ENCODE measurements around the gene NHLRC3. TPM values are rescaled to one million over a fixed set of nuclear protein-coding genes. Genes with fewer than 3 reads are reported as not detected.

NHLRC3 gene
- total RNA-seq, 8 experiments from 2014 or later = 14.4 to 35.4 (median 20.2) TPM

DNA sequence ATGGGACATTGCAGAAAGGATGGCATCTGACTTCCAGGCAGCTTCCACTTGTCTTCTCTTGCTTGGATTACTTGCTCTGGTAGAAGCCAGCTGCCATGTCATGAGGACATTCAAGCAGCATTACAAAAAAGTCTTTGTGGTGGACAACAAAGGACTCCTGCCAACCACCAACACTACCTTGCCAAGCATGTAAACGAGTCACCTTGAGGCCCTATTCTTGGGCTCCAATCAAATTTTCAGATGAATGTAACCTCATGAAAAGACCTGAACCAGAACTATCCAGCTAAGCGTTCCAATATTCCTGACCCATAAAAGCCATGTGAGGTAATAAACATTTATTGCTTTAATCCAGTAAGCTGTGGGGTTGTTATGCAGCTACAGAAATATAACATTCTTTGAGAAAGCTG is 12.8 kb upstream of the NHLRC3 start:
- WGBS, 10 experiments = 0 to 100% (median 73%) methylated on average over 1 to 2 of the region's 2 CpGs; no CpG with 5 or more reads in 2 of the 10 experiments
- Histone ChIP-seq H3K27ac (no peak overlapping the region), H3K4me3 (no peak overlapping the region), H3K4me1 (replicated peaks in 1 of 2) (no peaks in the 10 kb centered on the region)
- in situ Hi-C loops (cut with MboI; ENCODE audit: low pct_unique_long_range_greater_than_20kb in 2 of 9, low sequenced_read_pairs in 9 of 9, unreplicated experiment in 9 of 9) = loop anchor here in 2 of 9 experiments (25.0 kb wide), 1 partner anchor 587 kb away; the partner anchor contains the start of gene LHFPL6 (in 2 of the 2)
- no peak for ATAC-seq (replicated peaks in 6 of 8)

DNA sequence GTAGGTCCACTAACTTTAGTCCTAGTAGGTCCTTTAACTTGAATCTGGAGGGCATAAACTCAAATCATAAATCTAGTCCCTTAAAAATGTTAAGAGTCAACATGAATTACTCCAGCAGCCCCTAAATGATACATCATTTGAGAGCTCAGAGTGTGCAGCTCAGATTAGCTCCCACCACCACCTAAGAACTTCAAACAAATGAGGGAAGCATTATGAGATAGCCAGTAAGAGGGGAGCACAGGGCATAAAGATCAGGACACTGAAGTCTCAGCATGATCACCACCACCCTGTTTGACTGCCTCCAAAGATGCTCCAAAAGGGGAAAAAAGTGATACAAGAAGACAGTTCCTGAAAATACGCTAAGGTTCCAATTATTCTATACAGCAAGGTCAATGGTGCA is 6.1 kb upstream of the NHLRC3 start:
- 100% methylated on average over 1 of the region's 1 CpG; no CpG with 5 or more reads in 4 of the 10 experiments for WGBS, 10 experiments
- Histone ChIP-seq H3K4me3 (no peak overlapping the region), H3K4me1 (replicated peaks in 1 of 2) (peaks cover 14 to 19% of the 10 kb centered on the region in 2 donors), H3K27ac (no peak overlapping the region)
- ATAC-seq (replicated peaks in 6 of 8) = no peak
- in situ Hi-C loops (cut with MboI; ENCODE audit: low pct_unique_long_range_greater_than_20kb in 2 of 9, low sequenced_read_pairs in 9 of 9, unreplicated experiment in 9 of 9) = loop anchor here in 2 of 9 experiments (25.0 kb wide), 1 partner anchor 580 kb away; the partner anchor contains the start of gene LHFPL6 (in 2 of the 2)

DNA sequence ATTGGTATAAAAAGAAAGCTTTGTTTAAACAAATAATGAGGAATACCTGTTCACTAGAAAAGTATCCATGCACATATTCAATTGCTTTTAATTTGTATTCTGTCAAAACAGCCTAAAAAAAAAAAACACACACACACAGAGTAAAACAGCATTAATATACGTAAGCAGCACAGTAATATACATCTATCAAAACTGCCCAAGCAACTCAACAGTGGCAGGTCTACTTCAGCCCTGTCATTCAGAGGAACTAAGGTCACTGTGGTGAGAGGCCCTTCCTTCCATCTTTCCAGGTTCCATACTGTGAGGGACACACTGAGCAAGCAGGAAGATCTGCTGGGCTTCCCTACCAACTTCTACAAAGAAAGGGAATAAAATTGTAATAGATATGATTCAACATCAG is 4.2 kb upstream of the NHLRC3 start:
- WGBS, 10 experiments = 88 to 100% (median 100%) methylated on average over 1 of the region's 1 CpG; no CpG with 5 or more reads in 1 of the 10 experiments
- no peak for ATAC-seq (replicated peaks in 6 of 8)
- Histone ChIP-seq H3K4me1 (replicated peaks in 1 of 2) (peaks cover 14 to 20% of the 10 kb centered on the region in 2 donors), H3K27ac (no peak overlapping the region), H3K4me3 (no peak overlapping the region)
- in situ Hi-C loops (cut with MboI; ENCODE audit: low pct_unique_long_range_greater_than_20kb in 2 of 9, low sequenced_read_pairs in 9 of 9, unreplicated experiment in 9 of 9) = loop anchor here in 2 of 9 experiments (25.0 kb wide), 1 partner anchor 578 kb away; the partner anchor contains the start of gene LHFPL6 (in 2 of the 2)

DNA sequence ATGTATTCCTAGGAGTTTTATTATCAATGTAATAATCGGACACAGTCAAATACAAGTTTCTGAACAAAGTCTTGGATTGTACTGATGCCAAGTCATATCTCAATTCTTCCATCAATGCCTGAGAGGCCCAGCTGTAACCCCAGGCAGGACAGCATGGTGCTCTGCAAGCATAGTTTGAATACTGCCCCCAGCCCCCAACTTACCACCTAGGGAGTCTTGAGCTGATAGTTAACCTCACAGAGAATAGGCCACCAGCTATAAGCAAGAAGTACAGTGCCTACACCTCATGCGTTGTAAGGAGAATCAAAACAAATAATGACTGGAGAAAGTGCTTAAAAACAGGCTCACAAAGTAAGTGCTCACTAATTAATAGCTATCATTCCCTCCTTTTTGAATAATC is 3.1 kb upstream of the NHLRC3 start:
- in situ Hi-C loops (cut with MboI; ENCODE audit: low pct_unique_long_range_greater_than_20kb in 2 of 9, low sequenced_read_pairs in 9 of 9, unreplicated experiment in 9 of 9) = loop anchor here in 2 of 9 experiments (25.0 kb wide), 1 partner anchor 577 kb away; the partner anchor contains the start of gene LHFPL6 (in 2 of the 2)
- WGBS, 10 experiments = 0 to 66% (median 37%) methylated on average over 1 to 2 of the region's 2 CpGs; no CpG with 5 or more reads in 4 of the 10 experiments
- H3K27ac ChIP-seq = no peak overlapping the region
- peak overlapping the region; percentile 48 to 94 (median 57) for H3K4me3 ChIP-seq
- no peak for ATAC-seq (replicated peaks in 6 of 8)
- H3K4me1 ChIP-seq (replicated peaks in 1 of 2) = peaks cover 20 to 25% of the 10 kb centered on the region in 2 donors

DNA sequence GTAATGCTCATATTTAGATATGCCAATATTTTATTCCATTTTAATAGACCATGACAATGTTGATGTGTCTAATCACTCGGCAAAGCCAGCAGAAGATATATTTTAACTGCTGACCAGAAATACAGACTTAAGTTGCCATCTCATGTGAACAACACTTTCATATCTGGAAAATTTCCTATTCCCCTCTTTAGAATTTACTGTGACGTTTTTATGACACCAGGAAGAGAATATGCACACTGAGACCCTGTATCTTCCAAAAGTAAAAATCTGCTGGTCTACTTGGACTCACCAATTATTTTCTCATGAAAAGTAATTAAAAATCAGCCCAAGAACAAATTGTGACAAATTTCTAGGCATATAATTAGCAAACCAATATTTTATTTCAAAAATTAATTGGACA is 2.5 kb upstream of the NHLRC3 start:
- in situ Hi-C loops (cut with MboI; ENCODE audit: low pct_unique_long_range_greater_than_20kb in 2 of 9, low sequenced_read_pairs in 9 of 9, unreplicated experiment in 9 of 9) = loop anchor here in 2 of 9 experiments (25.0 kb wide), 1 partner anchor 577 kb away; the partner anchor contains the start of gene LHFPL6 (in 2 of the 2)
- no peak overlapping the region for H3K27ac ChIP-seq
- no peak for ATAC-seq (replicated peaks in 6 of 8)
- WGBS, 10 experiments = 0 to 40% (median 2%) methylated on average over 1 to 2 of the region's 2 CpGs
- peak overlapping the region; percentile 48 to 94 (median 57) for H3K4me3 ChIP-seq
- peaks cover 20 to 28% of the 10 kb centered on the region in 2 donors for H3K4me1 ChIP-seq (replicated peaks in 1 of 2)

DNA sequence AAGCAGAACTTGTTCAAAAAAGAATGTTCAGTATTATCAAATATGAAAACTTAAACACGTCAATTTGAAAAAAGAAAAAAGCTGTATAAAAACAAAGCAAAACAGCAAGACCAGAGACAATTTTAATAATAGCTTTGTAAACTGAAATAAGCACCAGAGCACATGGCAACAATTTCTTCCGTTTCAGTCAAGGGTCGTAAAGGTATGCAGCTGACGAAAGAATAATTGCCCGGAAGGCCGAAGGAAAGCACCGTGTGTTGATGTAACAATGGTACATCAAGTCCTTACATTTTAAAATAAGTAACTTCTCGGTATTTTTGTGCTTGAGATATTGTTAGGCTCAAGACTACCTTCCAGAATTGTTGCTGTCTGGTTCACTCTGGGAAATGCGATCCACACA is 2.0 kb upstream of the NHLRC3 start:
- ATAC-seq (replicated peaks in 6 of 8) = no peak
- Histone ChIP-seq H3K27ac (no peak overlapping the region), H3K4me1 (replicated peaks in 1 of 2) (peaks cover 20 to 28% of the 10 kb centered on the region in 2 donors), H3K4me3 (peak overlapping the region; percentile 48 to 94 (median 57))
- 0 to 6% (median 0%) methylated on average over 2 to 9 of the region's 9 CpGs for WGBS, 10 experiments
- in situ Hi-C loops (cut with MboI; ENCODE audit: low pct_unique_long_range_greater_than_20kb in 2 of 9, low sequenced_read_pairs in 9 of 9, unreplicated experiment in 9 of 9) = loop anchor here in 2 of 9 experiments (25.0 kb wide), 1 partner anchor 576 kb away; the partner anchor contains the start of gene LHFPL6 (in 2 of the 2)

DNA sequence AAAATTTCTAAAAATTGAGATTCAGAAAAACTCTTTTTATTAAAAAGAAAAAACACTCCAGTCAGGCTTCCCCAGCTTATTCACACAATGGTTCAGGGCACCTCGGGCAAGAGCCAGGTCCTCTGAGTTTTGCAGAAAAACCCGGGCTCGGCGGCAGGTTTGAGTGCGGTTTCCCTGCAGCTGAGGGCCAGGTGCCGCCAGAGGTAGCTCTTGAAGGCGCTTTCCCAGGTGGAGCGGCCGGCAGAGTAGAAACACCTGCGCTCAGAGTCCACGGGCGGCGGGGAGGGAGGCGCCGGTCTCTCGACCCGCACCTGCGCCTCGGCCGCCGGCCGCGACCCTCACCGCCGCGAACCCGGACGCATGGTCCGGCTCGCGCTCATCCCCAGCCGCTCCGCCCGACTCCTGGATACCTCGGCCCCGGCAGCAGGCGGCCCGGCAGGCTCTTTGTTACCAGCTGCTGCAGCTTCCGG is 811 bp upstream of the NHLRC3 start:
- ATAC-seq (replicated peaks in 6 of 8) = peak in 3 of 8 experiments; percentile 1 to 16 (median 1)
- in situ Hi-C loops (cut with MboI; ENCODE audit: low pct_unique_long_range_greater_than_20kb in 2 of 9, low sequenced_read_pairs in 9 of 9, unreplicated experiment in 9 of 9) = loop anchor here in 2 of 9 experiments (25.0 kb wide), 1 partner anchor 575 kb away; the partner anchor contains the start of gene LHFPL6 (in 2 of the 2)
- H3K4me3 ChIP-seq = peak overlapping the region; percentile 48 to 94 (median 57)
- peak overlapping the region; percentile 98 to 99 for H3K27ac ChIP-seq
- WGBS, 10 experiments = 0 to 6% (median 0%) methylated on average over 1 to 11 of the region's 39 CpGs; no CpG with 5 or more reads in 3 of the 10 experiments
- peaks cover 20 to 28% of the 10 kb centered on the region in 2 donors for H3K4me1 ChIP-seq (replicated peaks in 1 of 2)

DNA sequence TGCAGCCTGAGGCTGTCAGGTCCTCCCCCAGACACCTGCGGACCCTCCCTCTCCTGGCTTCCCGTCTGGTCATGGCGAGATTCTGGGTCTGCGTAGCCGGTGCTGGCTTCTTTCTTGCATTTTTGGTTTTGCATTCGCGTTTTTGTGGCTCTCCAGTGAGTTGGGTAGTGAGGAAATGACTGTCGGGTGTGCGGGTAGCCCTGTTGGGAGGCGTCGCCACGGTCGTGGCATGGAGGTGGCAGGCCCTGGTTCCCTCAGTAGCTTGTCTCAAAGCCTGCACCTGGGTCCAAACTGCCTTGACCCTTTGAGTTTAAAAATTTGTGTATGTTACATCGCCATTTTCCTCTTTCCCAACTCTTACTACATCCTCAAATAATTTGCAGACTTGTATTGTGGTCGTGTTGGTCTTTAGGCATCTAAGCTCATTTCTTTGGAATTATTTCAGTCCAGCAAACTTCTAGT is 344 bp downstream of the NHLRC3 start:
- Histone ChIP-seq H3K4me1 (replicated peaks in 1 of 2) (peaks cover 20 to 28% of the 10 kb centered on the region in 2 donors), H3K27ac (peak overlapping the region; percentile 98 to 99), H3K4me3 (peak overlapping the region; percentile 48 to 94 (median 57))
- peak; percentile 3 to 18 (median 8) for ATAC-seq (replicated peaks in 6 of 8)
- in situ Hi-C loops (cut with MboI; ENCODE audit: low pct_unique_long_range_greater_than_20kb in 2 of 9, low sequenced_read_pairs in 9 of 9, unreplicated experiment in 9 of 9) = loop anchor here in 2 of 9 experiments (25.0 kb wide), 1 partner anchor 574 kb away; the partner anchor contains the start of gene LHFPL6 (in 2 of the 2)
- 0 to 10% (median 0%) methylated on average over 2 to 7 of the region's 15 CpGs; no CpG with 5 or more reads in 3 of the 10 experiments for WGBS, 10 experiments

DNA sequence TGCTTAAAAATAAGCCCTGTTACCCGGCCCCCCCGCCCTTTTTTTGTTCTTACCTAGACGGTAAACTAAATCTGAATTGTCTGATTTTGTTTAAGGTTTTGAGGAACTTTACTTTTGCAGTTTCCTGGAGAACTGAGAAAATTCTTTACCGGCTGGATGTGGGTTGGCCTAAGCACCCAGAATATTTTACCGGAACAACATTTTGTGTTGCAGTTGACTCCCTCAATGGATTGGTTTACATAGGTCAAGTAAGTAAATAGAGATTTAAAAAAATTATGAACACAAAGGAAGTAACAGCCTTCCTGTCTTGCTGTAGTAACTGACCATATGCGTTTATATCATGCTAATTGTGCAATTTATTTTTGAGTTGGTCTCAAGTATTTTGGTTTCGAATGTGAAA is 785 bp downstream of the NHLRC3 start:
- WGBS, 10 experiments = 14 to 83% (median 41%) methylated on average over 1 to 6 of the region's 7 CpGs
- H3K27ac ChIP-seq = peak overlapping the region in 1 of 2 donors; percentile 99
- no peak for ATAC-seq (replicated peaks in 6 of 8)
- H3K4me1 ChIP-seq (replicated peaks in 1 of 2) = peaks cover 20 to 28% of the 10 kb centered on the region in 2 donors
- in situ Hi-C loops (cut with MboI; ENCODE audit: low pct_unique_long_range_greater_than_20kb in 2 of 9, low sequenced_read_pairs in 9 of 9, unreplicated experiment in 9 of 9) = loop anchor here in 2 of 9 experiments (25.0 kb wide), 1 partner anchor 573 kb away; the partner anchor contains the start of gene LHFPL6 (in 2 of the 2)
- H3K4me3 ChIP-seq = peak overlapping the region; percentile 48 to 94 (median 57)

DNA sequence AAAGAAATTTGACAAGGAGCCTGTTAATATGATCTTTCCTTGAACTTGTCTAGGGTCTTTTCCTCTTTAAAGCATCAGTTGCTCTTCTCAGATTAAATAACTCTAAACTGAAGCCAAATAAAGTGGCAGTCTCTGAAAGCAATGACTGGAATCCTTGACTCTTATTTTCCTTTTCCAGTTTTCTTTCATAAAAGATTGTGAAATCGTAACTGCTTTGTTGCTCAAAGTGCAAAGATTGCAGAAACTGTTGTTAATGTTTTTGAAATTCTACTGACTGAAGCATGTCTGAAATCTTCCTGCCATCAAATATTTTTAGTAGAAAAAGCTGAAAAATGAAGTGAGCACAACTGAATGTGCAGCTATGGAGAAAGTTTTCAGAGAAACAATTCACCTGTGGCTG is 1.9 kb downstream of the NHLRC3 start:
- in situ Hi-C loops (cut with MboI; ENCODE audit: low pct_unique_long_range_greater_than_20kb in 2 of 9, low sequenced_read_pairs in 9 of 9, unreplicated experiment in 9 of 9) = loop anchor here in 3 of 9 experiments (10.0 to 25.0 kb wide), 2 partner anchors 572 to 575 kb away; partner anchors contain the start of gene LHFPL6 (in 2 of the 3)

DNA sequence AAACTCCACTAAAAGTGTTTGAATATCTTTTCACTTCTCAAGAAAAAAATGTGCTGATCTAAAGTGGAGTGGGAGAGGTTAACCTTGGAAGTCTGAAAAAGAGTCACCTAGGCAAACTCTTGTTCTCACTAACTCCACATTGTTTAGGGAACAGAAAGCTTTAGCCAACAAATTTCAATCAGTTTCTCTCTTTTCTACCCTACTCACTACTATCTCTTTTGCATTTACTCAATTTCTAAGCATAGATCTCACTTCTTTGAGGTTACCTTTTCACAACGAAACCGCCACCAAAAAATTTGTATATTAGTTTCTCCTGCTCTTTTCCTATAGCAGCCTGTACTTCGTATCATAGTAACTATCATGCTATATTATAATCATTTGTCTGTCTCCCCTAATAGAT is 6.3 kb downstream of the NHLRC3 start:
- Histone ChIP-seq H3K4me1 (replicated peaks in 1 of 2) (peaks cover 2 to 4% of the 10 kb centered on the region in 2 donors), H3K27ac (no peak overlapping the region), H3K4me3 (no peak overlapping the region)
- no peak for ATAC-seq (replicated peaks in 6 of 8)
- 87 to 100% (median 99%) methylated on average over 1 to 3 of the region's 3 CpGs for WGBS, 10 experiments
- in situ Hi-C loops (cut with MboI; ENCODE audit: low pct_unique_long_range_greater_than_20kb in 2 of 9, low sequenced_read_pairs in 9 of 9, unreplicated experiment in 9 of 9) = loop anchor here in 3 of 9 experiments (10.0 to 25.0 kb wide), 2 partner anchors 568 to 570 kb away; partner anchors contain the start of gene LHFPL6 (in 2 of the 3)

More for the DNA sequence above, 1.9 kb downstream of the NHLRC3 start:
- Histone ChIP-seq H3K27ac (no peak overlapping the region), H3K4me1 (replicated peaks in 1 of 2) (peaks cover 9 to 16% of the 10 kb centered on the region in 2 donors), H3K4me3 (no peak overlapping the region)
- ATAC-seq (replicated peaks in 6 of 8) = no peak
- WGBS, 10 experiments = 0 to 90% (median 73%) methylated on average over 1 of the region's 1 CpG; no CpG with 5 or more reads in 4 of the 10 experiments

DNA sequence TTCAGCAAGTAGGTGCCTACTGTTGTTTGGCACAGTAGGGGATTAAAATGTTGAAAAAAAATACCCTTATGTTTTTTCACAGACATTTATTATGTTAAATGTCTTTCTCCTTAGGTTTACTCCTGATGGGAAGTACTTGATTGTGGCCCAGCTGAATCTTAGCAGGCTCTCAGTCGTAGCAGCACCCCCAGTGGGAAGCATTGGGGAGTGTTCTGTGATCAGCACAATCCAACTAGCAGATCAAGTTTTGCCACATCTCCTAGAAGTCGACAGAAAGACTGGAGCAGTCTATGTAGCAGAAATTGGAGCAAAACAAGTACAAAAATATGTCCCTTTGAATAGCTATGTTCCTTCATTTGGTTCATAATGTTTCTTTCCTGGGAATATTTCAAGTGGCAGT is 9.3 kb downstream of the NHLRC3 start:
- 0 to 40% (median 25%) methylated on average over 1 to 2 of the region's 2 CpGs; no CpG with 5 or more reads in 3 of the 10 experiments for WGBS, 10 experiments
- in situ Hi-C loops (cut with MboI; ENCODE audit: low pct_unique_long_range_greater_than_20kb in 2 of 9, low sequenced_read_pairs in 9 of 9, unreplicated experiment in 9 of 9) = loop anchor here in 3 of 9 experiments (10.0 to 25.0 kb wide), 2 partner anchors 565 to 567 kb away; partner anchors contain the start of gene LHFPL6 (in 2 of the 3)

DNA sequence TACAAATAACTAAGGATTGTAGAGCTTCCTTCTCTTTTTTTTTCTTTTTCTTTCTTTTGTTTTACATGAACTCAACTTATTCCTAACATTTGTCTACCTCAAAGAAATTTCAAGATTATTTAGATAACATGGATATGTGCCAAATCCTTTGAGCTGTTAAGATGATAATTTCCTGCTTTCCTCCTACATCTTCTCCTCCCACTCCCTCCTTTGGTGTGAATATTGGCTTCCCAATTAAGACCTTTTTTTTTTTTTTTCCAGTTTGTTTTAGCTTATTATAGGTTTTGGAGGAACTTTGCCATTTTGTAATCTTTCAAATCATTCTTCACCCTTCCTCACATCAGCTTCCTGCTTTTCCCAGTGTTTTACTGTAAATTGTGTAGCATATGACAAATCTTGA is 10.6 kb downstream of the NHLRC3 start:
- H3K27ac ChIP-seq = no peak overlapping the region
- H3K4me3 ChIP-seq = no peak overlapping the region
- H3K4me1 ChIP-seq (replicated peaks in 1 of 2) = peaks cover 0 to 2% of the 10 kb centered on the region in 2 donors
- in situ Hi-C loops (cut with MboI; ENCODE audit: low pct_unique_long_range_greater_than_20kb in 2 of 9, low sequenced_read_pairs in 9 of 9, unreplicated experiment in 9 of 9) = loop anchor here in 3 of 9 experiments (10.0 to 25.0 kb wide), 2 partner anchors 563 to 566 kb away; partner anchors contain the start of gene LHFPL6 (in 2 of the 3)
- no peak for ATAC-seq (replicated peaks in 6 of 8)

More for the DNA sequence above, 9.3 kb downstream of the NHLRC3 start:
- Histone ChIP-seq H3K4me3 (no peak overlapping the region), H3K4me1 (replicated peaks in 1 of 2) (peaks cover 0 to 2% of the 10 kb centered on the region in 2 donors), H3K27ac (no peak overlapping the region)
- peak in 1 of 8 experiments; percentile 18 for ATAC-seq (replicated peaks in 6 of 8)
